ENCODE results near the gene NNMT.
A peak's percentile ranks its signal among the peaks of the same experiment; 100 is the strongest.

DNA sequence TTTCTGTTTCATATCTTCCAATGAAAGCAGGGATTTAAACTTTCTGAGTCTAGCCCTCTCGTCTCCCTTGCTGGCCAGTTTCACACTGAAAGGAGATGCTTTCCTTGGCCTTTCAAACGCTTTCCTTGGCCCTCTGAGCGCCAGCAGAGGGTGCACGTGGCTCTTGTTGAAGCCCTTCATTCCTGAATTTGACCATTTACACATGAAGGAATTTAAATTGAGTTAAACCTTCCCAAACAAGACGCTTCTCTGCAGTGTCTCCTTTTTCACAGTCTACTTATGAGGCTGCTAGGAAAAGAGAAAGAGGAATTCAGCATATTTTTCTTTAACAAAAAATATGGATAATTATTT, 21.6 kb downstream of the NNMT start:
- TF ChIP-seq, protein P1, sequence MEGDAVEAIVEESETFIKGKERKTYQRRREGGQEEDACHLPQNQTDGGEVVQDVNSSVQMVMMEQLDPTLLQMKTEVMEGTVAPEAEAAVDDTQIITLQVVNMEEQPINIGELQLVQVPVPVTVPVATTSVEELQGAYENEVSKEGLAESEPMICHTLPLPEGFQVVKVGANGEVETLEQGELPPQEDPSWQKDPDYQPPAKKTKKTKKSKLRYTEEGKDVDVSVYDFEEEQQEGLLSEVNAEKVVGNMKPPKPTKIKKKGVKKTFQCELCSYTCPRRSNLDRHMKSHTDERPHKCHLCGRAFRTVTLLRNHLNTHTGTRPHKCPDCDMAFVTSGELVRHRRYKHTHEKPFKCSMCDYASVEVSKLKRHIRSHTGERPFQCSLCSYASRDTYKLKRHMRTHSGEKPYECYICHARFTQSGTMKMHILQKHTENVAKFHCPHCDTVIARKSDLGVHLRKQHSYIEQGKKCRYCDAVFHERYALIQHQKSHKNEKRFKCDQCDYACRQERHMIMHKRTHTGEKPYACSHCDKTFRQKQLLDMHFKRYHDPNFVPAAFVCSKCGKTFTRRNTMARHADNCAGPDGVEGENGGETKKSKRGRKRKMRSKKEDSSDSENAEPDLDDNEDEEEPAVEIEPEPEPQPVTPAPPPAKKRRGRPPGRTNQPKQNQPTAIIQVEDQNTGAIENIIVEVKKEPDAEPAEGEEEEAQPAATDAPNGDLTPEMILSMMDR (IDR thresholded peaks at IDR 0.05; ENCODE audit: insufficient read depth, low read depth, low read length), result peak; percentile 76
- no peak for TF ChIP-seq EZH2 (IDR thresholded peaks at IDR 0.05; ENCODE audit: insufficient read depth, low read length)
